HG02759 (cell line): Measurements from ENCODE around the gene SLC16A12.
"Not testable (repeated sequence)": the region's sequence is repeated elsewhere in the genome, so short reads cannot be mapped to it uniquely, and the experiment has no call there.

Experiments used
- ATAC-seq: cut with Tn5 transposase; IDR thresholded peaks from one replicate; pipeline ENCODE4 v1.9.1; 2021; ENCODE audit warnings: mild to moderate bottlenecking, moderate library complexity; ENCODE audit not compliant: unreplicated experiment

Gene SLC16A12

DNA sequence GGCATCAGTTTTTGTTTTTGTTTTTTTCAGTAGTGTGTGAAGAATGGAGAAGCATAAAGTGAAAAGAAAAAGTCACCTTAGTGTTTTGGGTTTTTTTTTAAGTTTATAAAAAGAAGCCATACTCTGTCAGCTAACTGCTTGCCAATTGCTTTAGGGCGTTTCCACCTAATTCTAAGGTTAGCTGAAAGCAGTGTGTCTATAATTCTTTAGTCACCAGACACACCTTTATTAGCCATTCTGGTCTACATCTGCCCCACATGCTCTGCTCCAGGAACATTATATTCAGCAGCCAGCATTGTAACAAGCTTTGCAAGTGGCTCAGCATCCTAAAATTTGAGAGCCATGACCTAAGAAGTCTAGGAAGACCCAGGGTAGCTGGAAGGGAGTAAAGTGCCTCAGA lies 14.1 kb upstream of the SLC16A12 start:
- ATAC-seq: no peak

DNA sequence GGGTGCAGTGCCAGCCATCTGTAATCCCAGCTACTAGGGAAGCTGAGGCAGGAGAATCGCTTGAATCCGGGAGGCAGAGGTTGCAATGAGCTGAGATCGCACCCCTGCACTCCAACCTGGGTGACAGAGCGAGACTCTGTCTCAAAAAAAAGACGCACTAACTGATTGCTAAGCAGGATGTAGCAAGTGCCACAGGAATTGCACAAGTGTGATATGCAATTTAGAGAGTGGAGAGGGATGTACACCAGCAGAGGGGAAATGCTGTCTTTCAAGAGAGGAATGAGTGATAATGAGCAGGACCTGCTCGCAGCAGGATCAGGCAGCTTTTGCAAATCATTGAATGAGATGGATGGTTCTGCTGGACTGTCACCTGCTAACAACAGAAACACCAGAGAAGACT lies 13.3 kb upstream of the SLC16A12 start:
- no peak for ATAC-seq

DNA sequence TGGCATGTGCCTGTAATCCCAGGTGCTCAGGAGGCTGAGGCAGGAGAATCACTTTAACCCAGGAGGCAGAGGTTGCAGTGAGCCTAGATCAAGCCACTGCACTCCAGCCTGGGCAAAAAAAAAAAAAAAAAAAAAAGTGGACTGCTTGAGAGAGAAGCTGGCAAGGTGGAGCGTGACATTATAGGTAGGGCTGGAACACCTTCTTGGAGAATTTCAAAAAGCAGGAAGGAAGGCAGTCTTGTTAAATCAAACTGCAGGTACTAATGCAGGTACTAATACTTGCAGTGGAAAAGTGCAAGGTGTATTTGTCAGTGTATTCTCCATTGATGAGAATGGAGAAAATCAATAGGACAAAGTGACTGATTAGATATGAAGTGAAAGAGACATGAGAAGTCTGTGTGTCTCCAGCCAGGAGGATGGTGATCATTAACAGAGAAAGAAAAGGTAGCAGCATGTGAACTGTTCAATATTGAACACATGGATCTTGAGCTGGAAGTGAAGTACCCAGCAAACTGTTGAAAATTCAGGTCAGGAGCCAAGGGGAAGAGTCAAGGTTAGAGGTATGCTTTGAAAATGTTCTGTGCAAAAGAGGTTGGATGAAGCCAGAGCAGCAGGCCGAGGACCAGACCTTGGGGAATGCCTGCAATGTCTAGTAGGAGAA lies 12.6 kb upstream of the SLC16A12 start:
- ATAC-seq: no peak

DNA sequence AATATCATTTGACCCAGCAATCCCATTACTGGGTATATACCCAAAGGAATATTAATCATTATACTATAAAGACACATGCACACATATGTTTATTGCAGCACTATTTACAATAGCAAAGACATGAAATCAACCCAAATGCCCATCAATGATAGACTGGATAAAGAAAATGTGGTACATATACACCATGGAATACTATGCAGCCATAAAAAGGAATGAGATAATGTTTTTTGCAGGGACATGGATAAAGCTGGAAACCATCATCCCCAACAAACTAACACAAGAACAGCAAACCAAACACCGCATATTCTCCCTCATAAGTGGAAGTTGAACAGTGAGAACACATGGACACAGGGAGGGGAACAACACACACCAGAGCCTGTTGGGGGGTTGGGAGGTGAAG lies 11.3 kb upstream of the SLC16A12 start:
- ATAC-seq: not testable (repeated sequence)

DNA sequence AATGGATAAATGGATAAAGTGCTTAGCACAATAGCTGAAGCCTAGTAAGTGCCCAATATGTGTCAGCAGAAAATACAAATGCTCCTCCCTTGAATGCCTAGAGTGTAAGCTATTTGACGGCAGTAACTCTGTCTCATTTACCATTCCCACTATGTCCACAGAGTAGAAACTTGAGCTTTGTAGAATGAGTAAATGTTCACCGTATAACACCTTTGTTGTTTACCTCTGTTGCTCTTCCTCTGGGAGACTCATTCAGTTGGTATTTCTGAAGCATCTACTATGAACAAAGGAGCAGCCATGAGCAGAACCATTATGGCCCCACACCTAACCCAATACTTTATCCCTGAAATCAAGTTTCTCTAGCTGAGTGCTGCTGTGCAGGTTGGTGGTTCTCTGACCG lies 8.4 kb upstream of the SLC16A12 start:
- no peak for ATAC-seq

DNA sequence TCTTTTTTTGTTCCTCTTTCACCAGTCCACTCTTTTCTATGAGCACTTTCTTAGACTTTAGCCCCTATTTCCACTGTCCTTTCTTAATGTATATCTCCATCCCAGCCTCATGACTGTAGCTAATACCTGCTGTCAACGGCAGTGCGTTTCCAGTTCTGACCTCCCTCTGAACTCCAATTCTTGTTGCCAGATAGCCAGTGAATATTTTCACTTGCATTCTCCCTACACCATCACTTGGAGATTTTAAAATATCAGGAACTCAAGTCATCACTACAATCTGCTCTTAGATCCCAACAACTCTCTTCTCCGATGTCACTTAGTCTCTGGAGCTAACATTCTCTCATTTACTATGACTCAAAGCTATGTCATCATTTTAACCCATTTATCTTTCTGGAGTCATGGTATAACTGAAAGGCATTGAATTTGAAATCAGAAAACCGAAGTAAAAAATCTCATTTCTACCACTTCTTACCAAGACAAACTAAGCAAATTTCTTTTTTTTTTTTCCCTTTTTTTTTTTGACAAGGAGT lies 5.1 kb upstream of the SLC16A12 start:
- no peak for ATAC-seq

DNA sequence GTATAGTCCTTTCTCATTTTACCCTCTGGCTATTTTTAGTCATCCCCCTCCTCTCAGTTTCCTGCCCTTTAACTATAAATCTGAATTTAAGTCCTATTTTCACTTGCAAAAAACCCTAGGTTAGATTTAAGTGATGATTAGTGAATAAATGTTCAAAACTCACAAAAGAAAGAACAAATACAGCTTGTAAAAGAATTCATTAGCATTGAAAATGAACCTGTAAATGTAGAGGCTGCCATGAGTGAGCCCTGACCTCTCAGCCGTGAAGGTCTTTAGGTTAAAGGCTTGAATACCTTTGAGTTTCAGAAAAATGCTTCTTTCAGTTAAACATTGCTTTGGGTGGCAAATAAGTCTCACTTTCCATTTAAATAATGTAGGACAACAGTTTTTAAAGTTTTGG lies 2.0 kb upstream of the SLC16A12 start:
- ATAC-seq: no peak

DNA sequence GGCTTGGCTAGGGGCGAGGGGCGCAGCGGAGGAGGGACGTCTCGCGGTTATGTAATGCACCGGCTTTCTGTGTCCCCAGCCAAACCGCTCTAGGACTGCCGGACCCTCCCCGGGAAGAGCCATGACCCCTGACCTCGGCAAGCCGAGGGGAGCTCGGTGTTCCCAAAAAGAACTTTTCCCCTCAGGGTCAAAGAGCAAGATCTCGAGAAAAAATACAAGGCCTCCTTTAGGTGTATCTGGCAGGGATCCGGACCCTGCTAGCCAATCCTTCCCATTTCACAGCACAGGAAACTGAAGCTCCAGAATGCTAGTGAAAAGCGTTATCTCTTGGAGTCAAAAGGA lies 590 bp upstream of the SLC16A12 start:
- no peak for ATAC-seq

DNA sequence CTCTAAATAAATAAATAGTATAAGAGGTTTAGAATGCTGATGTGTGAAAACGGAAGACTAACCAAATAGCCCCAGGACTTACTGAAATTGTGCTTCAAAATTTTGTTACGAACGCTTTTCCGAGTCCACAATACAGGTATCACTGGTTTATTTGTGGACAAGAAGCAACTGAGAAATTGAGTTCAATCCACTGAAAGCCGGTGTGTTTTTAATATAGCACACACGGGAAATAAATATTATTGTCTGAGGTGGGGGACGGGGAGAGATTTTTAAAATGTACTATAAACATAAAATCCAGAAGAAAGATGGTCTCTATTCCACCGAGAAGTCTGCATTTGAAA lies 598 bp downstream of the SLC16A12 start:
- ATAC-seq: no peak

DNA sequence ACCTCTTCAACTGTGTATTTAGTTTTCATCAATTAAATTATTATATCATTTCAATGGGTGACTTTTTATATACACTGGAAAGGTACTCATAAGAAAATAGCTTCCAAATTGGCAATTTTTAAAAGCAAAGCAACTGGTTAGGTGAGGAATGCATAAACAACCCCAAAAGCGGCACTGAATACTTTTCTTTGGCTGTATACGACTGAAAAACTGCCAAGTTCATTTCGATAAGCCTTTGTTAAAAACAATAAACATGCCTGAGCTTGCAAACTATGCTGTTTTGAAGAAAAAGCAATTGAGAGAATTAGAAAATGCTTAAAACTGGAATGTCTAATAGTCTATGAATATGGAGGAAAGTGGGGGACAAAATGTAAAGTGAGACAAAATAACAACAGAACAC lies 2.9 kb downstream of the SLC16A12 start:
- ATAC-seq: no peak

DNA sequence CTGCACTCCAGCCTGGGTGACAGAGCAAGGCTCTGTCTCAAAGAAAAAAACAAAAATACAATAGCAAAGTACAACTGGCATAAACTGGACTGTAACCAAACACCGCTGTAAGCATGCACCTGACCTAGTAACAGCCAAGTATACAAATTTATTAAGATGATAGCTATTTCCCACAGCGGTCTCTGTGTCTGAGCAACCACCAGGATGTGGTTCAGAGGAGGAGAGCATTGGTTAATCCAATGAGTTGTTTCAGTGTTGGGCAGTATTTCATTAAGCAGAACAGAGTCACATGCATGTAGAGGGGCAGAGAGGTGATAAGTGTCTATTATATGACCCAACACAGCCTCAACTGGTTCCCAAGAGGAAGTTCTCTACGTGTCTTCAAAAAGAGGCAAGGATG lies 4.0 kb downstream of the SLC16A12 start:
- no peak for ATAC-seq

DNA sequence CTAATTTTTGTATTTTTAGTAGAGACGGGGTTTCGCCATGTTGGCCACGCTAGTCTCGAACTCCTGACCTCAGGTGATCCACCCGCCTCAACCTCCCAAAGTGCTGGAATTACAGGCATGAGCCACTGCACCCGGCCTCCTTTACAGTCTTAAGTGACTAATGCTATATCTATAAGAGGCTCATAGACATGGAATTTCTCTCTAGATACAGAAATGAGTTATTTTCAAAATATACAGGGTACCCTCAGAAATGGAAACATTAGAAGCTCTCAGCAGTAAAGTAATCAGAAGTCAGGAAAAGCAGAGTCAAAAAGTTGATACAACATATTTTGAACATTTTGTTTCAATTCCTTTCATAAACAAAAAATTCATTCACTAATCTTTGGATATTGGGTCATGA lies 5.7 kb downstream of the SLC16A12 start:
- not testable (repeated sequence) for ATAC-seq

DNA sequence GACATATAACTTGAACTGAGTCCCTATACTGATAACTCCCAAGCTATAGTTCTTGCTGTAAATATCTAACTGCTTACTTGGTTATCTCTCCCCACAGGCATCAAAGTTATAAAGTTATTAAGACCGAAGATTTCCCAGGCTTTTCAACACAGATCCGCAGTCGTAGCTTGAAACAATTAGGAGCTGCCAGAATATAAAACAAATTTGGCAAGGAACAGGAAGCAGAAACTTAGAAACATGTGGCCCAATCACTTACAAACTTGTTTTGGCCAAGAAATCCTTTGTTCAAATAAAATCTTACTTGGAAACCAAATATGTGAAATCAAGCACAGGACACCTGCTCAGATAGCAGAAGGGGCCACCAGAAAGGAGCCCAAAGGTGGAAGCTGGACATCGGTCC lies 9.0 kb downstream of the SLC16A12 start:
- no peak for ATAC-seq

DNA sequence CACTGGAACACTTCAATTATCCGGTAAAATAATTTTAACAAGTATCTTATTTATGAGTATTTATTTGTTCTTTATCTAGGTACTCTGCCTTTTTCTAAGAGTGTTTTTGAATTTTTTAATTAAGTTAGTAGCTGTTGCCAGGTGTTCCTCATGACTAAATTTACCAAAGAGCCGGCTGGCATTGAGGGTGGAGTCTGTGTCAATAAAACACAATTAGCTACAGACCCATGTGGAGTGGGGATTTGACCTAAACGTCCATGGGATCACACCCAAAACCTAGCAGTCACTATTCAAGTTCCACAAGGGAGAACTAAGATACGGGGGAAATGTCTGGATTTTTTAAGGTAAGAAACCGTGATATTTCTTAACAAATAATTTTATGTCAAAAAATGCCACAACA lies 9.8 kb downstream of the SLC16A12 start:
- ATAC-seq: no peak

DNA sequence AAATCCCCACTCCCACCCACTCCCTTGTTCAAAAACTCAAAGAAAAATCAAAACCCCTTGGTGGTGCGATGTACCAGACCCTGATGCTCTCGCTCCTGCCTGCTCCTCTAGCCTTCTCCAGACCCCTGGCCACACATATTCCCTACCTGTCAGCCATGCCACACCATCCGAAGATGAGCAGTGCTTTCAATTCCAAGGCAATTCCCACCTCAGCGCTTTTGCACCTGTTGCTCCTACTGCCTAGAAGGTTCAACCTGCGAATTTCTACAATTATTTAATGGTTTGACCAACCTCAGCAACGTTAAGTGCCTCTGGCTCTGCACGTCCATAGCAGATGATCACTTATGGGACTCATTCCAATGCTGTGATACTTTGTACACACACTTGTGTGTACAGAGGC lies 11.1 kb downstream of the SLC16A12 start:
- ATAC-seq: no peak

DNA sequence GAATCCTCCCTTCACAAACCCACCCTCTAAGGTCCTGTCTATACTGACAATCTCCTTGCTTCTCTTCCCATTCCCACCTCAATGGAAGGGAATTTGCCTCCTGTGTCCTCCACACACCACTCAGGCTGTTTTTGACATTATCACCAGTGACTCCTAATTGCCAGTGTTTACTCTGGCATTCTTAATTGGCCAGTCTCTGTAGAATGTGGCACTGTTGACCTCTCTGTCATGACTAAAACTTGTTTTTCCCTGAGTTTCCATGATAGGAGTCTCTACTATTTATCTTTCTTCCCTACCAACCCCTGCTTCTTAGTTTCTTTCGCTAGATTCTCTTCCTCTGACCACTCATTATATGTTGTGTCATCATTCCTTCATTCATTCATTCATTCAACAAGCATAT lies 12.1 kb downstream of the SLC16A12 start:
- ATAC-seq: no peak

DNA sequence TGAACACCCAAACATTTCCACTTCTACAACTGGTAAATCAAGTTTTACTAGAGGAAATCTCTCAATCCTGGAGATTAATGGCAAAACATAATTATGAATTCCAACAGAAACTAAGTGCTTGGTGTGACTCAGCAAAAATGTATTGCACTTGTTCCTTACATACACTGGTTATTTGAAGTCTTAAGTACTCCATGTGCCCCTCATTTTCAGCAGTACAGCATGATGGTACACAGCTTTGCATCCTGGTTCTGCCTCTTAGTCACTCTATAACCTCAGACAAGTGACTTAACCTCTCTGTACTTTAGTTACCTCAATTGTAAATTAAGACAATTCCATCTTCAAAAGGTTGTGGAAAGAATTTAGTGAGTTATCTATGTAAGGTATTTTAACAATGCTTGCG lies 12.9 kb downstream of the SLC16A12 start:
- no peak for ATAC-seq

DNA sequence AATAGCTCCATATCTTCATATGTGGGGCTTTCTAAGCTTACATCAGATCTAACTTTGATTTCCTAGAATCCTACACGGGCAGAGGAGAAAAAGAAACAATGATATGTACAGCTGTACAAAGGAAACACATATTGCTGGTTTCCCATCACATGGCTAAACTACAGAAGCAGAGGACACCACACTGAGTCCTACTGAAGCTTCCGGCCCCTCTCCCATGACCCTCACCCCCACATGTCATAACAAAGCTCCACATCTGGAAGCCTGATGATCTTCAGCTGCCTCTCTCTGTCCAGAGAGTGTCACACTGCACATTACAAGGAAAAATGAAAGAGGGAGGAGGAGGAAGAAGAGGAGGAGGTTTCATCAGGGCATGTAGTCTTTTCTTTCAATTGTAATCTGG lies 14.0 kb downstream of the SLC16A12 start:
- no peak for ATAC-seq

DNA sequence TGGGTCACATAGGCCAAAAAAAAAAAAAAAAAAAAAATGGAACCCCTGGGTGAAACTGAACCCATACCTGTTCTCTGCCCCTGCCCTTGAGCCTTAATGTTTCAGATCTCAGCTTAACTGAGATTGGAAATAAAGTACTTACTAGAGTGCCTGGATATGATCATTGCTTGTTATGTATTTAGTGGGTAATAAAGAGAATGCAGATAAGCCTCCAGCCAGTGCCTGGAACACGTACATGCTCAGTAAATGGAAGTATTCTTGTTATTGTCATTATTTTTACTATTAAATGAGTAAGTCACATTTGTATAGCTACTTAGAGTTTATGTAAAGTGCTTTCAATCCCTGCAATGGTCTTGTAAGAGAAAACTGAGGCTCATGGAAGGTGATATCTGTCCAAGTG lies 14.7 kb downstream of the SLC16A12 start:
- no peak for ATAC-seq

DNA sequence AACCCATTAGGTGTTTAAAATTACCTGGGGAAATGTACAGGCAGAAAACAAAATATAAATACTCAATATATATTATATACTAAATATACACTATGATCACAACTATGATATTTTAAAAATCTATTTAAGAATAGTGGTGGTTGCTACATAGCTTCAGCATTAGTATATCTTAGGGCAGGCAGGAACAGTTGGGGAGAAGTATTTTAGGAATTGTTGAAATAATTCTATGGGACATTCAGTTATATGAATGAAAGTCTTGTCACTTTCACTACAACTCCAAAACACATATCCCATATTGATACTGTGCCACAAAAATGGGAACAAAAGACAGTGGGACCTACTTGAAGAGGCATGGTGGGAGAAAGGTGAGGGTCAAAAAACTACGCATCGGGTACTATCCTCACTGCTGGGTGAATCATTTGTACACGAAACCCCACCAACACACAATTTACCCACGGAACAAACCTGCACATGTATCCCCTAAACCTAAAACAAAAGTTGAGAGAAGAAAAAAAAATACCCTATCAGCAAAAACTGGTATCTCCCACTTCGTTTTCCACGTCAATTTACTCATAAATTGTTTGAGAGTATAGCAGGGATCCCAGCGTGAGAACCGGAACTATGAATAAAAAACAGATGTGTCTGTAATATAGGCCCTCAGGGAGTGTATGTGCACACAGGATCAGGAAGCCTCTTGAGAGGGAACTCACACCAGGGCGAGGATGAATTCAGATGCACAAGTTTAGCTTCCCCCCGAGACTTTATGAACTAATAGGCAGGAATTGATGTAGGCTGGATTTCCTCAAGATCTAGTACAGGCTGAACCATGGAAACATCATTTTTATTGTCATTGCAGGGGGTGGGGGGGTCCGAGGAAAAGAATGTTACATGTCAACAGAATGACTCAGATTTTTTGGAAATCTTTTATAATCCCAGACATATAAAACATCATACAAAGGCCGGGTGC lies 16.2 kb downstream of the SLC16A12 start:
- no peak for ATAC-seq

DNA sequence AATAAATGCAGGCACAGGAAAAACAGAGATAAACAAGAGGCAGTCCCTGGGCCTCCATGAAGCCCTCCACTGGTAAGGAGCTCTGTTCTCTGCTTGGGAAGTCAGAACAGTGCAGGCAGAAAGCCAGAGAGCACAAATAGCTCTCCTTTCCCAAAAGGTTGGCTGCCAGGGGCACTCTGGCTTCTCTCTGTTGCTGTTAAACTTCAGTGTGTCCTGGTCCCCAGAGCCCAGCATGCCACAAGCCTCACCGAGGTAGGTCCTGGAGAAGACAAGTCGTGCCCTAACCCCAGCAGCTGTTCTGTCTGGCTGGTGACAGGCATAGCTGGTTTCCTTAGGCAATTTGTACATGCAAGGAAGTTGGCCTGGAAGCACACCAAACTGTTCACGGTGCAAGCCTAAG lies 17.3 kb downstream of the SLC16A12 start:
- no peak for ATAC-seq

DNA sequence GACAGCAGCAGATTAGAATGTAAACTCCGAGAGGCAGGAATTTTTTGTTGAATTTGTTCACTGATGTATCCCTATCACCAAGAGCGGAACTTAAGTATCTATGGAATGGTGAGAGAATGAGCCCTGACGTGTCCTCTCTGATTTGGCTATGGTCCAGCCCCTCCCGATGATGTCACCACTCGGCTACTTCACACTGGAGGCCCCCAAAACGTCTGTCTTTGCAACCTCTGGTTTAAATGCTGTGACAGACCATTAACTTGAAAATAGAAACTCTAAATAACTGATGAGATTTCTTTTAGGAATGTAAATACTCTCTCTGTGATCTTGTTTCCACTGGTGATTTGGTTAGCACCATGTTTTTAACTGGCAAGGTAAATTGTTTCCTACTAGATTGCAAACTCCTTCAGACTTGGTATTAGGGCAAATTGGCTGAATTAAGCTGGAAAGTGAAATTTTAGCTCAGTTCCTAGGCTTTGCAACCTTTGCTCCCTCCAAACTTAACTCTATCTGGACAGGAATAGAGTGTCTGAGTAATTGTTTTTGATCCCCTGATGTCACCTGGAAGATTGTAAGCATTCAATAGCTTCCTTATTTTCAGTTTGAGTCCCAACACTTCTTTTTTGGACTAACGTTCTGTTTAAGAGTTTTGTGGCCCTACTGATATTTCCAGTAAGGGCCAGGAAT lies 19.1 kb downstream of the SLC16A12 start:
- ATAC-seq: no peak
